ENCODE data around the gene SND1.

- TF ChIP-seq CTCF (conservative IDR thresholded peaks at IDR 0.05; ENCODE audit: low read depth, low read length) (no peak), EZH2 (IDR thresholded peaks at IDR 0.05; ENCODE audit: low read length, unreplicated experiment) (no peak)
Observed at GRCh38 chr7:127674361-127674760, 22.4 kb downstream of the SND1 start.

Data from PC-3 (cell line).